HG02678 (cell line): ENCODE data around the gene FEZ2.

ENCODE experiments used
- ATAC-seq: cut with Tn5 transposase; IDR thresholded peaks from one replicate; pipeline ENCODE4 v1.9.1; 2021; ENCODE audit warnings: mild to moderate bottlenecking, moderate library complexity; ENCODE audit not compliant: unreplicated experiment

The FEZ2 gene

GRCh38 chr2:36587556-36587955, 10.4 kb downstream of the FEZ2 start:
- ATAC-seq = no peak

GRCh38 chr2:36587101-36587500, 10.9 kb downstream of the FEZ2 start:
- ATAC-seq = no peak

GRCh38 chr2:36586672-36587071, 11.3 kb downstream of the FEZ2 start:
- ATAC-seq = no peak

- ATAC-seq = no peak
These were observed 13.7 kb downstream of the FEZ2 start for GRCh38 chr2:36584148-36584794.

- no peak for ATAC-seq
These were observed 15.0 kb downstream of the FEZ2 start for GRCh38 chr2:36582951-36583350.

- no peak for ATAC-seq
These were observed 15.4 kb downstream of the FEZ2 start for GRCh38 chr2:36582538-36582937.

- ATAC-seq = no peak
These were observed 18.7 kb downstream of the FEZ2 start for GRCh38 chr2:36579297-36579664.

GRCh38 chr2:36578343-36579296, 19.3 kb downstream of the FEZ2 start:
- no peak for ATAC-seq

- ATAC-seq = no peak
These were observed 20.1 kb downstream of the FEZ2 start for GRCh38 chr2:36577884-36578283.

GRCh38 chr2:36574560-36574959, 23.4 kb downstream of the FEZ2 start:
- ATAC-seq = no peak

- ATAC-seq = no peak
These were observed 24.8 kb downstream of the FEZ2 start for GRCh38 chr2:36573165-36573564.

- no peak for ATAC-seq
These were observed 25.3 kb downstream of the FEZ2 start for GRCh38 chr2:36572719-36573059.

GRCh38 chr2:36572054-36572718, 25.8 kb downstream of the FEZ2 start:
- ATAC-seq = no peak

- no peak for ATAC-seq
These were observed 27.6 kb downstream of the FEZ2 start for GRCh38 chr2:36570416-36570815.

GRCh38 chr2:36569267-36569856, 28.6 kb downstream of the FEZ2 start:
- ATAC-seq = no peak

- no peak for ATAC-seq
These were observed 29.3 kb downstream of the FEZ2 start for GRCh38 chr2:36568516-36569246.

GRCh38 chr2:36567711-36568408, 30.1 kb downstream of the FEZ2 start:
- ATAC-seq = no peak

GRCh38 chr2:36566887-36567286, 31.1 kb downstream of the FEZ2 start:
- ATAC-seq = no peak

- no peak for ATAC-seq
These were observed 32.3 kb downstream of the FEZ2 start for GRCh38 chr2:36565712-36566111.

GRCh38 chr2:36564377-36564930, 33.5 kb downstream of the FEZ2 start:
- no peak for ATAC-seq
